Suppressor macrophage treated with lipopolysaccharide for 1 hour (primary cell): ENCODE results near the gene PHLDB1.
"Not testable (repeated sequence)": the region's sequence is repeated elsewhere in the genome, so short reads cannot be mapped to it uniquely, and the experiment has no call there.

Experiments used
- DNase-seq, 3 donors: peaks; one replicate each; pipeline ENCODE4 v3.0.0-alpha.2; 2020 to 2022

PHLDB1 gene

GRCh38 chr11:118606157-118606843, 1.1 kb upstream of the PHLDB1 start:
- no peak for DNase-seq

GRCh38 chr11:118606844-118607228, 579 bp upstream of the PHLDB1 start:
- no peak for DNase-seq

GRCh38 chr11:118608360-118609227, 1.2 kb downstream of the PHLDB1 start:
- peak; percentile 97 to 99 (median 98) for DNase-seq

GRCh38 chr11:118609380-118610224, 2.2 kb downstream of the PHLDB1 start:
- DNase-seq: peak in 2 of 3 donors; percentile 29 to 40

GRCh38 chr11:118610225-118610772, 2.9 kb downstream of the PHLDB1 start:
- DNase-seq: peak in 2 of 3 donors; percentile 10 to 42

- DNase-seq: peak; percentile 77 to 91 (median 81)
Measured at GRCh38 chr11:118610773-118611432, 3.5 kb downstream of the PHLDB1 start.

GRCh38 chr11:118611433-118611795, 4.0 kb downstream of the PHLDB1 start:
- not testable (repeated sequence) for DNase-seq

GRCh38 chr11:118612378-118612777, 5.0 kb downstream of the PHLDB1 start:
- no peak for DNase-seq

GRCh38 chr11:118614511-118614910, 7.1 kb downstream of the PHLDB1 start:
- no peak for DNase-seq

GRCh38 chr11:118615282-118615975, 8.0 kb downstream of the PHLDB1 start:
- DNase-seq: no peak

GRCh38 chr11:118615976-118616371, 8.6 kb downstream of the PHLDB1 start:
- DNase-seq: no peak

GRCh38 chr11:118618115-118618990, 10.9 kb downstream of the PHLDB1 start:
- no peak for DNase-seq

- DNase-seq: no peak
Measured at GRCh38 chr11:118618991-118619375, 11.6 kb downstream of the PHLDB1 start.

GRCh38 chr11:118619444-118620197, 12.2 kb downstream of the PHLDB1 start:
- peak; percentile 90 to 99 (median 96) for DNase-seq

- no peak for DNase-seq
Measured at GRCh38 chr11:118620529-118621070, 13.2 kb downstream of the PHLDB1 start.

- peak; percentile 68 to 85 (median 72) for DNase-seq
Measured at GRCh38 chr11:118621071-118621783, 13.8 kb downstream of the PHLDB1 start.

GRCh38 chr11:118621784-118622375, 14.5 kb downstream of the PHLDB1 start:
- no peak for DNase-seq
